PC-3 (cell line): Measurements from ENCODE around the gene ANK2. TPM values are rescaled to one million over a fixed set of nuclear protein-coding genes. Genes with fewer than 3 reads are reported as not detected.

Experiments used
- ATAC-seq: fragments of 200-7000 bp; cut with Tn5 transposase; 2 replicates; pipeline ENCODE4 v1.9.1; 2020; ENCODE audit warnings: mild to moderate bottlenecking, moderate library complexity
- BruUV-seq: library from RNA; stranded (reverse); fragments of 400-500 nt; replicated peaks from 2 replicates; lab custom pipeline; 2021; lab: Mats Ljungman, UMichigan
- CTCF ChIA-PET: fragments of 300-600 bp; sonication (Branson Sonifier 250); formaldehyde crosslinking; loops from one replicate; lab custom pipeline; 2022; ENCODE audit warnings: antibody characterized with exemption; lab: Charles Lee
- POLR2A ChIA-PET: fragments of 300-600 bp; sonication (Branson Sonifier 250); formaldehyde crosslinking; loops from one replicate; lab custom pipeline; 2022; ENCODE audit warnings: antibody characterized with exemption; ENCODE audit not compliant: unreplicated experiment; lab: Charles Lee
- DNase-seq: peaks from one replicate; pipeline ENCODE4 v3.0.0-alpha.2; 2015
- H2AFZ ChIP-seq: fragments of 300-600 bp; sonication (generic); 2 replicates; pipeline ENCODE4 v1.6.0; 2016; ENCODE audit warnings: antibody characterized with exemption, low read length
- H3F3A ChIP-seq: fragments of 300-600 bp; sonication (generic); one replicate; pipeline ENCODE4 v1.6.0; 2017; ENCODE audit warnings: antibody characterized with exemption, low read length, control low read depth, mild to moderate bottlenecking; ENCODE audit not compliant: unreplicated experiment
- H3K27ac ChIP-seq: fragments of 300-600 bp; sonication (generic); 2 replicates; pipeline ENCODE4 v1.5.1; 2016; ENCODE audit warnings: mild to moderate bottlenecking, low read length
- H3K27me3 ChIP-seq: fragments of 300-600 bp; sonication (generic); 2 replicates; pipeline ENCODE4 v1.6.1; 2016; ENCODE audit warnings: low read length, mixed read lengths
- H3K36me3 ChIP-seq: fragments of 300-600 bp; sonication (generic); 2 replicates; pipeline ENCODE4 v1.6.1; 2016; ENCODE audit warnings: low read depth, mixed run types, low read length, mixed read lengths
- H3K4me1 ChIP-seq: fragments of 300-600 bp; sonication (generic); 2 replicates; pipeline ENCODE4 v1.5.1; 2016; ENCODE audit warnings: low read length; ENCODE audit not compliant: insufficient read depth
- H3K4me2 ChIP-seq: fragments of 300-600 bp; sonication (generic); 2 replicates; pipeline ENCODE4 v1.6.0; 2016; ENCODE audit warnings: low read length
- H3K4me3 ChIP-seq: fragments of 300-600 bp; sonication (generic); 2 replicates; pipeline ENCODE4 v1.5.1; 2016; ENCODE audit warnings: mild to moderate bottlenecking, low read length, mixed read lengths
- H3K79me2 ChIP-seq: fragments of 300-600 bp; sonication (generic); 2 replicates; pipeline ENCODE4 v1.6.1; 2017; ENCODE audit warnings: low read length, mixed read lengths
- H3K9ac ChIP-seq: fragments of 300-600 bp; sonication (generic); 2 replicates; pipeline ENCODE4 v1.6.0; 2016; ENCODE audit warnings: mild to moderate bottlenecking, low read length
- H3K9me2 ChIP-seq: fragments of 300-600 bp; sonication (generic); replicated peaks from 2 replicates; pipeline ENCODE4 v1.6.1; 2016; ENCODE audit warnings: mixed run types, low read length, mixed read lengths
- H3K9me3 ChIP-seq: fragments of 300-600 bp; sonication (generic); 2 replicates; pipeline ENCODE4 v1.6.1; 2016; ENCODE audit warnings: low read length, mixed read lengths
- H4K20me1 ChIP-seq: fragments of 300-600 bp; sonication (generic); 2 replicates; pipeline ENCODE4 v1.6.1; 2016; ENCODE audit warnings: low read length, mixed read lengths
- EZH2 ChIP-seq: fragments of 300-600 bp; sonication (generic); IDR thresholded peaks from one replicate; pipeline ENCODE4 v1.6.1; 2017; ENCODE audit warnings: antibody characterized with exemption, mild to moderate bottlenecking, low read length; ENCODE audit not compliant: unreplicated experiment
- EZH2phosphoT487 ChIP-seq: fragments of 300-600 bp; sonication (generic); IDR thresholded peaks from 2 replicates; pipeline ENCODE4 v1.6.1; 2018; ENCODE audit warnings: mild to moderate bottlenecking, antibody characterized with exemption, low read length, borderline replicate concordance
- intact Hi-C: fragments of 100-400 bp; cut with micrococcal nuclease; formaldehyde crosslinking; loops from 2 replicates; pipeline ENCODE4 v1.9.0; 2023
- total RNA-seq: library from RNA; depleted of rRNA; stranded (reverse); fragments of >200 nt; gene quantifications from 2 replicates; pipeline ENCODE4 v1.2.3, GENCODE V29; 2014
- TF ChIP-seq, protein P1 (sequence below): fragments of 300-600 bp; sonication (generic); conservative IDR thresholded peaks from 2 replicates; pipeline ENCODE4 v1.5.1; 2017; ENCODE audit warnings: antibody characterized with exemption, low read depth, mild to moderate bottlenecking, low read length

Gene ANK2
- total RNA-seq, 1 experiment from 2014 or later, result 1.8 TPM

DNA sequence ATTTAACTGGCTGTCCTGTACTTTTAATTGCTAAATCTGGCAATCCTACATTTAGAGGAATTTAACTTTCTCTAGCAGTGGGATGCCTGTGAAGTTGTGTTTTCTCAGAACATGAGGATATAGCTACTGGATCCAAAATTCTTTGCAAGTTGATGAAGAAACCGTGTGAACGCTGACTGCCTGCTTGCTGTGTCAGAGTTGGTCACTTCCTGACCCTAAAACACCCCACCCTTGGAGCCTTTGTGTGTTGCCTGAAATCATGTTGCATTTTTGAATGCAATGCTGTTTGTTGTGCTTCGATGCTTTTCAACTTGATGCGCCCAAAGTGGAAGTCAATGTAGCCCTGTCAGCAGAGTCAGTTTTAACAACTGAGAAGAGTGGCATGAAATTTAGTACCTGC lies 211.2 kb downstream of the ANK2 start:
- TF ChIP-seq EZH2phosphoT487 (no peak), EZH2 (no peak)
- TF ChIP-seq, protein P1, sequence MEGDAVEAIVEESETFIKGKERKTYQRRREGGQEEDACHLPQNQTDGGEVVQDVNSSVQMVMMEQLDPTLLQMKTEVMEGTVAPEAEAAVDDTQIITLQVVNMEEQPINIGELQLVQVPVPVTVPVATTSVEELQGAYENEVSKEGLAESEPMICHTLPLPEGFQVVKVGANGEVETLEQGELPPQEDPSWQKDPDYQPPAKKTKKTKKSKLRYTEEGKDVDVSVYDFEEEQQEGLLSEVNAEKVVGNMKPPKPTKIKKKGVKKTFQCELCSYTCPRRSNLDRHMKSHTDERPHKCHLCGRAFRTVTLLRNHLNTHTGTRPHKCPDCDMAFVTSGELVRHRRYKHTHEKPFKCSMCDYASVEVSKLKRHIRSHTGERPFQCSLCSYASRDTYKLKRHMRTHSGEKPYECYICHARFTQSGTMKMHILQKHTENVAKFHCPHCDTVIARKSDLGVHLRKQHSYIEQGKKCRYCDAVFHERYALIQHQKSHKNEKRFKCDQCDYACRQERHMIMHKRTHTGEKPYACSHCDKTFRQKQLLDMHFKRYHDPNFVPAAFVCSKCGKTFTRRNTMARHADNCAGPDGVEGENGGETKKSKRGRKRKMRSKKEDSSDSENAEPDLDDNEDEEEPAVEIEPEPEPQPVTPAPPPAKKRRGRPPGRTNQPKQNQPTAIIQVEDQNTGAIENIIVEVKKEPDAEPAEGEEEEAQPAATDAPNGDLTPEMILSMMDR, result no peak
- ChIA-PET CTCF (no interaction called here), POLR2A (no interaction called here)
- H3K9me3 ChIP-seq, result no peaks in the 10 kb centered on the region
- H2AFZ ChIP-seq, result no peak overlapping the region
- no TSS peak for BruUV-seq
- ATAC-seq, result no peak
- no peak overlapping the region for H3K27ac ChIP-seq
- no peaks in the 10 kb centered on the region for H3K9me2 ChIP-seq
- H3K4me1 ChIP-seq, result no peaks in the 10 kb centered on the region
- H3K9ac ChIP-seq, result no peak overlapping the region
- no peaks in the 10 kb centered on the region for H3K36me3 ChIP-seq
- intact Hi-C loops, result no loop called here
- no peaks in the 10 kb centered on the region for H3F3A ChIP-seq
- no peaks in the 10 kb centered on the region for H3K79me2 ChIP-seq
- DNase-seq, result no peak
- no peak overlapping the region for H3K4me3 ChIP-seq
- H3K4me2 ChIP-seq, result no peak overlapping the region
- no peaks in the 10 kb centered on the region for H3K27me3 ChIP-seq
- no peaks in the 10 kb centered on the region for H4K20me1 ChIP-seq

DNA sequence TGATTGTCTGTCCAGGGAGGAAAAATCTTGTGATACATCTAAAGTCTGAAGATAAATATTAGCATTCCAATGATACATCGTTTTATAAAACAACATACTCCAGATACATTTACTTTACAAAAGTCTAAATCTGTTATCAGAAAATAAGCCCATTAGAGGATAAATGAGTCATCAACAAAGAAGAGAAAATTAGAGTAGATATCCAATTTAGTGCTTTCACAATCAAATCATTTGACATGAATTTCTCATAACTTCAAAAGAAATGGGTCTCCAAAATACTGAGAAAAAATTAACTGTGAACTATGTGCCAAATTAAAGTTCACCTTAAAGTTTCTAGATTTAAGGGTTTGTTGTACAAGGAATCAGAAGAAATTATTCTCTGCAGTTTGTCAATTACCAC lies 213.8 kb downstream of the ANK2 start:
- Histone ChIP-seq H3F3A (no peaks in the 10 kb centered on the region), H3K9me3 (no peaks in the 10 kb centered on the region), H3K4me1 (no peaks in the 10 kb centered on the region), H3K79me2 (no peaks in the 10 kb centered on the region), H3K9ac (no peak overlapping the region), H3K9me2 (no peaks in the 10 kb centered on the region), H3K4me3 (no peak overlapping the region), H3K27me3 (no peaks in the 10 kb centered on the region), H3K4me2 (no peak overlapping the region), H3K36me3 (no peaks in the 10 kb centered on the region), H2AFZ (no peak overlapping the region), H4K20me1 (no peaks in the 10 kb centered on the region), H3K27ac (no peak overlapping the region)
- ChIA-PET POLR2A (no interaction called here), CTCF (no interaction called here)
- TF ChIP-seq, protein P1, result no peak
- no peak for TF ChIP-seq EZH2phosphoT487
- TF ChIP-seq EZH2, result no peak
- no peak for ATAC-seq
- no TSS peak for BruUV-seq
- intact Hi-C loops, result no loop called here
- DNase-seq, result no peak

DNA sequence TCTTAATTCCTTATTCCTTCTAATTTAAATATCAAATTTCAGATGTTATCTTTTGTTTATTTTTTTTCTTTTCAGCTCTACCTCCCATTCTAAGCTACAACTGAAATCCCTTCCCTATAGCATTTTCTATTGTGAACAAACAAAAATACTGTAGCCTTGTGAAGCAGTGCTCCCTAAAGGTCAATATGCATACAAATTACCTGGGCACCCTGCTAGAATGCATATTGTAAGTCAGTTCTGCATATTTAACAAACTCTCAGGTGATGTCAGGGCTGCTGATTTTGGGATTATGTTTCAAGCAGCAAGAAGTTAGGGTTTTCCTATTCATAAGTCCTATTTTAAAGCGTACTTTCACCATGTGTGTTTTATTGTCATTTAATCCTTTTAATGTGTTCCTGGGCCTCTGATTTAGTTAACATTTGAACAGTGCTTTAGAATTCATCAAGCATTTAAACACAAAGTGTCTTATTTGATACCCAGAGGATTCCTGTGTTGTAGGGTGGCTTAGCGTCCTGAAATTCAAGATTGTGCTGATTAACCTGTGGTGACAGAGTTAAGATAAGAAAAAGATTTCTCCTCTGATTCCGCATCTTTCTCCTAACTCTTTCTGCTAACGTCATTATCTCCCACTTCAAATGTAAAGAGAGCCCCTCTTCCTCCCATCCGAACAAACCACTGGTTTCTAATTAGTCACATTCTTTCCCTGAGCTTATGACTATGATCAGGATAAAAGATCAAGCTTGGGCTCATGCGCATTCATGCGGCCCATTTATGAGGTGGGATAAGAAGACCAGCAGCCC lies 221.3 kb downstream of the ANK2 start:
- Histone ChIP-seq H2AFZ (no peak overlapping the region), H3K36me3 (no peaks in the 10 kb centered on the region), H3K4me3 (no peak overlapping the region), H3K4me1 (no peaks in the 10 kb centered on the region), H3K79me2 (no peaks in the 10 kb centered on the region), H3K9me3 (no peaks in the 10 kb centered on the region), H3F3A (no peaks in the 10 kb centered on the region), H3K4me2 (no peak overlapping the region), H3K27me3 (no peaks in the 10 kb centered on the region), H4K20me1 (no peaks in the 10 kb centered on the region), H3K27ac (no peak overlapping the region), H3K9me2 (no peaks in the 10 kb centered on the region), H3K9ac (no peak overlapping the region)
- no peak for ATAC-seq
- ChIA-PET CTCF (no interaction called here), POLR2A (no interaction called here)
- DNase-seq, result no peak
- intact Hi-C loops, result no loop called here
- no peak for TF ChIP-seq EZH2
- TF ChIP-seq EZH2phosphoT487, result no peak
- TF ChIP-seq, protein P1, result no peak
- BruUV-seq, result no TSS peak
